ENCODE measurements around the gene MAST4.

DNA sequence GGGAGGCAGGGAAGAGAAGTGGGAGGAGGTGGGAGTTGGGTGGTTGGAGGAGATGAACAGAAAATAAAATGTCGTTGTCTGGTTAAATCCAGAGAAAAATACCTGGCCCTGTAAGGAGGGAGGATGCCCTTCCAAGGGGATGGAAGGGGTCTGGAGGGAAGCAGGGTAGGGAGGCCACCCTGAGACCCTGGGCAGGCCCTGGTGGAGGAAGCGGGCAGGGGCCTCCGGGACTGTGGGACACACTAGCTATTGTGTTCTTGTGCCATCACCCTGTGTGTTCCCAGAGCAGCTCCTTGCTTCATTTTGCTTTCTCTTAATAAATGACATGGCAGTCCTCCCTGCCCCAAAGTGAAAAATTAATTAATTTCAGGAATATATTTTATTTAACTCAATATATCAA lies 612.2 kb downstream of the MAST4 start:
- TF ChIP-seq, protein P1, sequence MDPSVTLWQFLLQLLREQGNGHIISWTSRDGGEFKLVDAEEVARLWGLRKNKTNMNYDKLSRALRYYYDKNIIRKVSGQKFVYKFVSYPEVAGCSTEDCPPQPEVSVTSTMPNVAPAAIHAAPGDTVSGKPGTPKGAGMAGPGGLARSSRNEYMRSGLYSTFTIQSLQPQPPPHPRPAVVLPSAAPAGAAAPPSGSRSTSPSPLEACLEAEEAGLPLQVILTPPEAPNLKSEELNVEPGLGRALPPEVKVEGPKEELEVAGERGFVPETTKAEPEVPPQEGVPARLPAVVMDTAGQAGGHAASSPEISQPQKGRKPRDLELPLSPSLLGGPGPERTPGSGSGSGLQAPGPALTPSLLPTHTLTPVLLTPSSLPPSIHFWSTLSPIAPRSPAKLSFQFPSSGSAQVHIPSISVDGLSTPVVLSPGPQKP (IDR thresholded peaks at IDR 0.05; ENCODE audit: borderline replicate concordance, low read depth, low read length): no peak
- TF ChIP-seq BHLHE40 (IDR thresholded peaks at IDR 0.05; ENCODE audit: low read depth, low read length): no peak
- TF ChIP-seq POLR2A (IDR thresholded peaks at IDR 0.05; ENCODE audit: low read depth, low read length): no peak
- TF ChIP-seq, protein P2, sequence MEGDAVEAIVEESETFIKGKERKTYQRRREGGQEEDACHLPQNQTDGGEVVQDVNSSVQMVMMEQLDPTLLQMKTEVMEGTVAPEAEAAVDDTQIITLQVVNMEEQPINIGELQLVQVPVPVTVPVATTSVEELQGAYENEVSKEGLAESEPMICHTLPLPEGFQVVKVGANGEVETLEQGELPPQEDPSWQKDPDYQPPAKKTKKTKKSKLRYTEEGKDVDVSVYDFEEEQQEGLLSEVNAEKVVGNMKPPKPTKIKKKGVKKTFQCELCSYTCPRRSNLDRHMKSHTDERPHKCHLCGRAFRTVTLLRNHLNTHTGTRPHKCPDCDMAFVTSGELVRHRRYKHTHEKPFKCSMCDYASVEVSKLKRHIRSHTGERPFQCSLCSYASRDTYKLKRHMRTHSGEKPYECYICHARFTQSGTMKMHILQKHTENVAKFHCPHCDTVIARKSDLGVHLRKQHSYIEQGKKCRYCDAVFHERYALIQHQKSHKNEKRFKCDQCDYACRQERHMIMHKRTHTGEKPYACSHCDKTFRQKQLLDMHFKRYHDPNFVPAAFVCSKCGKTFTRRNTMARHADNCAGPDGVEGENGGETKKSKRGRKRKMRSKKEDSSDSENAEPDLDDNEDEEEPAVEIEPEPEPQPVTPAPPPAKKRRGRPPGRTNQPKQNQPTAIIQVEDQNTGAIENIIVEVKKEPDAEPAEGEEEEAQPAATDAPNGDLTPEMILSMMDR (conservative IDR thresholded peaks at IDR 0.05; ENCODE audit: low read depth, low read length): no peak
- TF ChIP-seq CHD1 (IDR thresholded peaks at IDR 0.05; ENCODE audit: low read depth, low read length): no peak
- no peak for TF ChIP-seq FOS (IDR thresholded peaks at IDR 0.05; ENCODE audit: low read depth, low read length)
- TF ChIP-seq NFE2L2 (IDR thresholded peaks at IDR 0.05; ENCODE audit: low read depth, low read length): no peak
- TF ChIP-seq RAD21 (IDR thresholded peaks at IDR 0.05; ENCODE audit: low read length): no peak

Data from IMR-90 (cell line).